Neural cell (in vitro differentiated cells): Measurements from ENCODE around the gene AP2A2. TPM values are rescaled to one million over a fixed set of nuclear protein-coding genes. Genes with fewer than 3 reads are reported as not detected.

Source experiments
- H2AFZ ChIP-seq: fragments of 200-600, 300-800 bp; sonication (generic), shearing (Covaris generic); 2 replicates; pipeline ENCODE4 v1.6.0; 2014; ENCODE audit warnings: low read depth, mild to moderate bottlenecking, antibody characterized with exemption, low read length, moderate library complexity
- H3F3A ChIP-seq: fragments of 200-600 bp; shearing (Covaris generic); 2 replicates; pipeline ENCODE4 v1.6.1; 2016; ENCODE audit warnings: mild to moderate bottlenecking, moderate library complexity, mixed read lengths, antibody characterized with exemption, low read length; ENCODE audit not compliant: insufficient read depth, poor library complexity, severe bottlenecking
- H3K27ac ChIP-seq: fragments of 200-600, 300-800 bp; sonication (generic), shearing (Covaris generic); 2 replicates; pipeline ENCODE4 v1.5.1; 2014; ENCODE audit warnings: mild to moderate bottlenecking, low read length, moderate library complexity
- H3K27me3 ChIP-seq: fragments of 300-800, 200-600 bp; sonication (generic), shearing (Covaris generic); 2 replicates; pipeline ENCODE4 v1.6.0; 2014; ENCODE audit warnings: mild to moderate bottlenecking, low read depth, low read length, moderate library complexity; ENCODE audit not compliant: insufficient read depth
- H3K36me3 ChIP-seq: fragments of 300-800, 200-600 bp; sonication (generic), shearing (Covaris generic); 2 replicates; pipeline ENCODE4 v1.5.1; 2014; ENCODE audit warnings: mild to moderate bottlenecking, antibody characterized with exemption, low read length, moderate library complexity; ENCODE audit not compliant: insufficient read depth
- H3K4me2 ChIP-seq: fragments of 300-800, 200-600 bp; sonication (generic), shearing (Covaris generic); 2 replicates; pipeline ENCODE4 v1.6.0; 2014; ENCODE audit warnings: mild to moderate bottlenecking, low read length
- H3K4me3 ChIP-seq: fragments of 300-800, 200-600 bp; sonication (generic), shearing (Covaris generic); 2 replicates; pipeline ENCODE4 v1.5.1; 2014; ENCODE audit warnings: mild to moderate bottlenecking, low read length, moderate library complexity
- H3K79me2 ChIP-seq: fragments of 200-600 bp; shearing (Covaris generic); replicated peaks from 2 replicates; pipeline ENCODE4 v1.6.0; 2014; ENCODE audit warnings: mild to moderate bottlenecking, low read length, moderate library complexity; ENCODE audit not compliant: insufficient read depth
- H3K9ac ChIP-seq: fragments of 300-800, 200-600 bp; sonication (generic), shearing (Covaris generic); 2 replicates; pipeline ENCODE4 v1.6.1; 2016; ENCODE audit warnings: mild to moderate bottlenecking, low read length, mixed read lengths
- H3K9me2 ChIP-seq: fragments of 200-600 bp; shearing (Covaris generic); 2 replicates; pipeline ENCODE4 v1.6.1; 2016; ENCODE audit warnings: mild to moderate bottlenecking, low read length, mixed read lengths; ENCODE audit not compliant: insufficient read depth
- H3K9me3 ChIP-seq: fragments of 200-600, 300-800 bp; sonication (generic), shearing (Covaris generic); 2 replicates; pipeline ENCODE4 v1.6.1; 2016; ENCODE audit warnings: mild to moderate bottlenecking, mixed run types, low read length, moderate library complexity, mixed read lengths
- H4K20me1 ChIP-seq: fragments of 200-600 bp; shearing (Covaris generic); 2 replicates; pipeline ENCODE4 v1.6.1; 2016; ENCODE audit warnings: mild to moderate bottlenecking, mixed run types; ENCODE audit not compliant: insufficient read depth
- EP300 ChIP-seq: fragments of 450-650 bp; conservative IDR thresholded peaks from 2 replicates; pipeline ENCODE4 v1.6.1; 2014; ENCODE audit warnings: antibody characterized with exemption, mild to moderate bottlenecking, moderate library complexity; ENCODE audit not compliant: poor library complexity, severe bottlenecking
- EZH2 ChIP-seq: fragments of 200-600, 300-800 bp; shearing (Covaris generic), sonication (generic); IDR thresholded peaks from 2 replicates; pipeline ENCODE4 v1.6.1; 2014; ENCODE audit warnings: antibody characterized with exemption, low read length, borderline replicate concordance, mild to moderate bottlenecking; ENCODE audit not compliant: insufficient read depth, poor library complexity, severe bottlenecking
- MXI1 ChIP-seq: fragments of 450-650 bp; conservative IDR thresholded peaks from 2 replicates; pipeline ENCODE4 v1.6.1; 2014; ENCODE audit warnings: antibody characterized with exemption, mild to moderate bottlenecking; ENCODE audit not compliant: poor library complexity, severe bottlenecking
- POLR2AphosphoS5 ChIP-seq: IDR thresholded peaks from 2 replicates; pipeline ENCODE4 v1.6.1; 2012
- RAD21 ChIP-seq: fragments of 450-650 bp; conservative IDR thresholded peaks from 2 replicates; pipeline ENCODE4 v1.6.1; 2014; ENCODE audit warnings: antibody characterized with exemption, mild to moderate bottlenecking, moderate library complexity
- SMC3 ChIP-seq: fragments of 450-650 bp; conservative IDR thresholded peaks from 2 replicates; pipeline ENCODE4 v1.6.1; 2014; ENCODE audit warnings: antibody characterized with exemption, mild to moderate bottlenecking, moderate library complexity; ENCODE audit not compliant: poor library complexity
- TAF1 ChIP-seq: IDR thresholded peaks from 2 replicates; pipeline ENCODE4 v1.6.1; 2012; ENCODE audit warnings: low read depth
- polyA plus RNA-seq: library from polyadenylated mRNA; depleted of rRNA; stranded (reverse); fragments of >200 nt; gene quantifications from 2 replicates; pipeline ENCODE4 v1.2.3, GENCODE V29; 2014
- TF ChIP-seq, protein P1 (sequence below): fragments of 450-650 bp; IDR thresholded peaks from 2 replicates; pipeline ENCODE4 v1.5.1; 2014; ENCODE audit warnings: antibody characterized with exemption, mild to moderate bottlenecking, moderate library complexity; ENCODE audit not compliant: poor library complexity, severe bottlenecking
- TF ChIP-seq, protein P2 (sequence below): IDR thresholded peaks from 2 replicates; pipeline ENCODE4 v1.6.1; 2012; ENCODE audit warnings: borderline replicate concordance

AP2A2 gene
- polyA plus RNA-seq, 1 donor from 2014 or later = 46.5 TPM

DNA sequence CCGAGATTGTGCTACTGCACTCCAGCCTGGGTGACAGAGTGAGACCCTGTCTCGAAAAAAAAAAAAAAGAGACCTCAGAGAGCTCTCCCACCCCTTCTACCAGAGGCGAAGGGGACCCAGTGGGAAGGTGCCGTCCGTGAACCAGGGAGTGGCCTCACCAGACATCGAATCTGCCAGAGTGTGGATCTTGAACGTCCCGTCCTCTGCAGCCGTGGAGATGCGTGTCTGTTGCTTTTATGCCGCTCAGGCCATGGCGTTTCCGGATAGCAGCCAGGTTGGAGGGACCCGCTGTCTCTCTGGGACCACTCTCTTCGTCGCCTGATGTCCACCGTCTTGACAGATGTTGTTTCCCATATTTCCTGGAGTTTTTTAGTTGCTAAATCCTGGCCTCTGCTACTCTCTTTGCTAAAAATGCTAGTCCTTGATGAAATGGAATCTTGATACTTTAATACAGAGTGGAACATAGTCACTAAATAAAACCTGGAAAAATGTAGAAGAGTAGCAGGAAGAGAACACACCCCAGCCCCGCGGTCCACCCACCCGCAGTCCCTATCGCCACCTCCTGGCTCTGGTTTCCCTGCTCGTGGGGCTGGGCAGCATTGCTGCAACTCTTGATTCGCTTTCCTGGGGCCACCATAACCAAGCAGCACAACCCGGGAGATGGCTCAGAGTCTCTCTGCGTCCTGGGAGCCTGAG lies 122.9 kb downstream of the AP2A2 start:
- H3K79me2 ChIP-seq = no peaks in the 10 kb centered on the region
- no peaks in the 10 kb centered on the region for H3K9me2 ChIP-seq
- no peaks in the 10 kb centered on the region for H3K36me3 ChIP-seq
- no peaks in the 10 kb centered on the region for H3K9me3 ChIP-seq
- H3K27ac ChIP-seq = no peak overlapping the region
- TF ChIP-seq SMC3 (no peak), POLR2AphosphoS5 (no peak), EZH2 (no peak), EP300 (no peak), TAF1 (no peak)
- TF ChIP-seq, protein P1, sequence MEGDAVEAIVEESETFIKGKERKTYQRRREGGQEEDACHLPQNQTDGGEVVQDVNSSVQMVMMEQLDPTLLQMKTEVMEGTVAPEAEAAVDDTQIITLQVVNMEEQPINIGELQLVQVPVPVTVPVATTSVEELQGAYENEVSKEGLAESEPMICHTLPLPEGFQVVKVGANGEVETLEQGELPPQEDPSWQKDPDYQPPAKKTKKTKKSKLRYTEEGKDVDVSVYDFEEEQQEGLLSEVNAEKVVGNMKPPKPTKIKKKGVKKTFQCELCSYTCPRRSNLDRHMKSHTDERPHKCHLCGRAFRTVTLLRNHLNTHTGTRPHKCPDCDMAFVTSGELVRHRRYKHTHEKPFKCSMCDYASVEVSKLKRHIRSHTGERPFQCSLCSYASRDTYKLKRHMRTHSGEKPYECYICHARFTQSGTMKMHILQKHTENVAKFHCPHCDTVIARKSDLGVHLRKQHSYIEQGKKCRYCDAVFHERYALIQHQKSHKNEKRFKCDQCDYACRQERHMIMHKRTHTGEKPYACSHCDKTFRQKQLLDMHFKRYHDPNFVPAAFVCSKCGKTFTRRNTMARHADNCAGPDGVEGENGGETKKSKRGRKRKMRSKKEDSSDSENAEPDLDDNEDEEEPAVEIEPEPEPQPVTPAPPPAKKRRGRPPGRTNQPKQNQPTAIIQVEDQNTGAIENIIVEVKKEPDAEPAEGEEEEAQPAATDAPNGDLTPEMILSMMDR = no peak
- no peaks in the 10 kb centered on the region for H3F3A ChIP-seq
- H3K4me2 ChIP-seq = no peak overlapping the region
- H4K20me1 ChIP-seq = no peaks in the 10 kb centered on the region
- no peak overlapping the region for H3K9ac ChIP-seq
- H2AFZ ChIP-seq = no peak overlapping the region
- no peaks in the 10 kb centered on the region for H3K27me3 ChIP-seq
- no peak overlapping the region for H3K4me3 ChIP-seq

DNA sequence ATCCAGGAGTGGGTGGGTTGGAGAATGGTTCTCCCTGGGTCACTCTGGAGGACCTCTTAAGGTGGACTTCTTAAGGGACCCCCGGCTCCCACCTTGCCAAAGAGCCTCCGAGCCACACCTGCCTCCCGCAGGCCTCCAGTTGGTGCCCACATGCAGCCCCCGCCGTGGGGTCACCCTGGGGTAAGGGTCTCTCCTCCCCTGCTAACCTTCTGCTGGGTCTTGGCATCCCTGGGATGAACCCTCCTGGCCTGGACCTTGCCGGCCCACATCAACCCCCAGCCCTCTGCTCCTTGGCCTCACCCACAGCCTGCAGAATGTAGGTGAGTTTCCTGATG lies 123.4 kb downstream of the AP2A2 start:
- no peak overlapping the region for H3K4me2 ChIP-seq
- H2AFZ ChIP-seq = no peak overlapping the region
- no peak overlapping the region for H3K9ac ChIP-seq
- no peaks in the 10 kb centered on the region for H3K9me2 ChIP-seq
- H3K27ac ChIP-seq = no peak overlapping the region
- TF ChIP-seq MXI1 = no peak
- TF ChIP-seq EZH2 = no peak
- no peak for TF ChIP-seq EP300
- TF ChIP-seq RAD21 = no peak
- TF ChIP-seq, protein P2, sequence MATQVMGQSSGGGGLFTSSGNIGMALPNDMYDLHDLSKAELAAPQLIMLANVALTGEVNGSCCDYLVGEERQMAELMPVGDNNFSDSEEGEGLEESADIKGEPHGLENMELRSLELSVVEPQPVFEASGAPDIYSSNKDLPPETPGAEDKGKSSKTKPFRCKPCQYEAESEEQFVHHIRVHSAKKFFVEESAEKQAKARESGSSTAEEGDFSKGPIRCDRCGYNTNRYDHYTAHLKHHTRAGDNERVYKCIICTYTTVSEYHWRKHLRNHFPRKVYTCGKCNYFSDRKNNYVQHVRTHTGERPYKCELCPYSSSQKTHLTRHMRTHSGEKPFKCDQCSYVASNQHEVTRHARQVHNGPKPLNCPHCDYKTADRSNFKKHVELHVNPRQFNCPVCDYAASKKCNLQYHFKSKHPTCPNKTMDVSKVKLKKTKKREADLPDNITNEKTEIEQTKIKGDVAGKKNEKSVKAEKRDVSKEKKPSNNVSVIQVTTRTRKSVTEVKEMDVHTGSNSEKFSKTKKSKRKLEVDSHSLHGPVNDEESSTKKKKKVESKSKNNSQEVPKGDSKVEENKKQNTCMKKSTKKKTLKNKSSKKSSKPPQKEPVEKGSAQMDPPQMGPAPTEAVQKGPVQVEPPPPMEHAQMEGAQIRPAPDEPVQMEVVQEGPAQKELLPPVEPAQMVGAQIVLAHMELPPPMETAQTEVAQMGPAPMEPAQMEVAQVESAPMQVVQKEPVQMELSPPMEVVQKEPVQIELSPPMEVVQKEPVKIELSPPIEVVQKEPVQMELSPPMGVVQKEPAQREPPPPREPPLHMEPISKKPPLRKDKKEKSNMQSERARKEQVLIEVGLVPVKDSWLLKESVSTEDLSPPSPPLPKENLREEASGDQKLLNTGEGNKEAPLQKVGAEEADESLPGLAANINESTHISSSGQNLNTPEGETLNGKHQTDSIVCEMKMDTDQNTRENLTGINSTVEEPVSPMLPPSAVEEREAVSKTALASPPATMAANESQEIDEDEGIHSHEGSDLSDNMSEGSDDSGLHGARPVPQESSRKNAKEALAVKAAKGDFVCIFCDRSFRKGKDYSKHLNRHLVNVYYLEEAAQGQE = no peak
- no peak for TF ChIP-seq TAF1
- no peaks in the 10 kb centered on the region for H4K20me1 ChIP-seq
- no peaks in the 10 kb centered on the region for H3F3A ChIP-seq
- H3K27me3 ChIP-seq = no peaks in the 10 kb centered on the region
- H3K36me3 ChIP-seq = no peaks in the 10 kb centered on the region
- no peaks in the 10 kb centered on the region for H3K9me3 ChIP-seq
- H3K79me2 ChIP-seq = no peaks in the 10 kb centered on the region
- no peak overlapping the region for H3K4me3 ChIP-seq
